ENCODE data around the gene GPR151.
"Not testable (repeated sequence)": the region's sequence is repeated elsewhere in the genome, so short reads cannot be mapped to it uniquely, and the experiment has no call there.

The GPR151 gene

DNA sequence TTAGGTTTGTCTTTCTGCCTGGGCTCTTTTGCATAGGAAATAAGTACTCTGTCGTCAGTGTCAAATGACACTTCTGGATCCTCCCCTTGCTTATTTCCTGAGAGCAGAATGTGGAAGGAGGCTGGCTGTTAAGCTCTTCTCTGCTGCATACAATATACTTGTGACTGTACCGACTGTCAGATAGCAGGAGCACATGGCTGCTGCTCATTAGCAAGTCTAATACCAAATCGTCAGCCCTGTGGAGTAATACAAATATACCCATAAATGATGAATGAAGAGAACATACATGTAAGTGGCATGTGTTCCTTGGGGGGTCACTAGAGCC is at the start of gene GPR151:
TSS of gene GPR151 (minus strand) at position 40 of the 325 bp plus-strand sequence. CDS start 77 bp downstream, outside the sequence.
- Mint-ChIP-seq H3K36me3 (peaks cover 12% of the 10 kb centered on the region), H3K27ac (peak within 1 kb of the TSS; percentile 53)
- CTCF ChIA-PET = interaction anchor here (0.9 to 2.2 kb wide), 3 partner anchors 17 to 450 kb away, joined by 3 to 8 read pairs (median 5); no protein-coding TSS in a partner anchor

DNA sequence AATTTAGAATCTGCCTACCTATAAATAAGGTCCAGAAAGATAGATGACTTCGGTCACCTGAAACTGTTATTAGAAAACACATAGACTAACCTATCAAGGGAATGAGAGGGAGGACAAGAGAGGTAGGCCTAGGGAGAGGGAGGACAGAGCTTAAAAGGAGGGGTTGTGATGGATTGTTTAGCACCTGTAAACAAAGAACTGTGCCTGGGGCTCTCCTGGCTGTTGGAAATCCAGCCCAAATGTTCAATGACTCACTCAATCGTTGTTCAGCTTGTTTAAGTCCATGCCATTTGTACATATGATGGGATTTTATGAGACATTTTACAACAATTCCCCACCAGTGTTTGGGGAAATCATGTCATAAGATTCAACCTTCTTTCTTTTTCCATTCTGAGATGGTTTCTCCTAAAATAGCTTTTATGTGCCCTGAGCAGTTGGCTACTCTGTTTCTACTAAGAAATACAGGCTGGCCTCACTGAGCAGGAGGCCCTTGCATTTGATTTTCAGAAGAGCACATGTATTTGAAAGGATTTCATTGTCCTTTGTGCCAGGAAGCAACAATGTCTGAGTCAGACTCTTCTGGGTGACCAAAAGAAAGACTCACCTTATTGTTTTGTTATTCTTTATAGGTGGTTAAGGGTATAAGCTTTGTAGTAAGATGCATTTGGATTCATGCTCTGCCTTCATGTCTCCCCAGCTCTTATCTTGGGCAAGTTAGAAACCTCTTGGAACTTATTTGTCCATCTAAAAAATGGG is 48.2 kb upstream of the GPR151 start:
- Mint-ChIP-seq H3K4me3 (no peak overlapping the region), H3K27me3 (peaks cover 5% of the 10 kb centered on the region), H3K9me3 (no peaks in the 10 kb centered on the region), H3K36me3 (no peaks in the 10 kb centered on the region), H3K4me1 (no peaks in the 10 kb centered on the region), H3K27ac (no peak overlapping the region)
- CTCF ChIA-PET = interaction anchor here (1.4 to 1.5 kb wide), 2 partner anchors 402 to 625 kb away, joined by 4 to 5 read pairs; no protein-coding TSS in a partner anchor
- DNase-seq = no peak

More for the DNA sequence above, at the start of gene GPR151:
- Mint-ChIP-seq H3K9me3 (no peaks in the 10 kb centered on the region), H3K27me3 (peaks cover 4% of the 10 kb centered on the region), H3K4me3 (no peak within 1 kb of the TSS), H3K4me1 (no peaks in the 10 kb centered on the region)
- no peak for DNase-seq

- Mint-ChIP-seq H3K9me3 (no peaks in the 10 kb centered on the region), H3K36me3 (no peaks in the 10 kb centered on the region), H3K27me3 (peaks cover 5% of the 10 kb centered on the region), H3K4me1 (no peaks in the 10 kb centered on the region), H3K4me3 (no peak overlapping the region), H3K27ac (no peak overlapping the region)
- CTCF ChIA-PET = interaction anchor here (1.2 to 1.8 kb wide), 4 partner anchors 19 to 626 kb away, joined by 3 to 6 read pairs (median 4); no protein-coding TSS in a partner anchor
- no peak for DNase-seq
These were observed 46.5 kb upstream of the GPR151 start for GRCh38 chr5:146562461-146562860.

- Mint-ChIP-seq H3K36me3 (no peaks in the 10 kb centered on the region), H3K9me3 (no peaks in the 10 kb centered on the region), H3K4me1 (no peaks in the 10 kb centered on the region), H3K4me3 (no peak overlapping the region), H3K27ac (no peak overlapping the region), H3K27me3 (peaks cover 9% of the 10 kb centered on the region)
- DNase-seq = no peak
- CTCF ChIA-PET = interaction anchor here (1.2 to 1.8 kb wide), 2 partner anchors 30 to 627 kb away, joined by 3 to 6 read pairs; no protein-coding TSS in a partner anchor
These were observed 45.7 kb upstream of the GPR151 start for GRCh38 chr5:146561711-146562110.

DNA sequence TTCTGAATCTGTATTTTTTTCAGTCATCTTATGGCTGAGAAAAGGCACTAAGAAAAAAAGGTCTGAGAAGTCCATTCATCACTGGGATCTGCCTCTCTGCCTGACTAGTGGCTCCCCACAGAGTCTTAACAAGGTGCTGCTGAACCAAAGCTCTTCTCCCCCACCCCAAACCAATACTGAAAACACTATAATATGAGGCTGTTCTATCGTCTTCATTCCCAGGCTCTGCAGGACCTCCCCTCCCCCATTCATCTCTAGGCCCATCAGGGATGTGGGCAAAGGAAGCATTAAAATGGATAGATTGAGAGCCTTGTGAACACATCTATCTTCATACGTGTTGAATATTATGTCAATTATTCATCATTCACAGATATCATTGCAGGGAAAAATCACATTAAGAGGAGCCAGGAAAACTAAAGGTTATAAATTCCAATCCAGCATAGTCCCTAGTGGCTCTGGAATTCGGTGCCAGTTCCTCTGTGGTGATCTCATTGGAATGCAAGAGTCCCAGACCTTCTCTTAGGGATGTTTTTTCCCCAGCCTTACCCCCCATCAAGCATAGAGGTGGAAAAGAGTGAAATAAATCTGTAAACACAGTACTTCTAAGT is 44.3 kb upstream of the GPR151 start:
- no peaks in the 10 kb centered on the region for H3K36me3 Mint-ChIP-seq
- no peak overlapping the region for H3K27ac Mint-ChIP-seq
- H3K9me3 Mint-ChIP-seq = no peaks in the 10 kb centered on the region
- peaks cover 7% of the 10 kb centered on the region for H3K27me3 Mint-ChIP-seq
- H3K4me1 Mint-ChIP-seq = no peaks in the 10 kb centered on the region
- H3K4me3 Mint-ChIP-seq = no peak overlapping the region
- no peak for DNase-seq
- CTCF ChIA-PET = no interaction called here

- H3K9me3 Mint-ChIP-seq, DNase-seq, H3K36me3 Mint-ChIP-seq, H3K27ac Mint-ChIP-seq, CTCF ChIA-PET, H3K4me3 Mint-ChIP-seq, H3K27me3 Mint-ChIP-seq, H3K4me1 Mint-ChIP-seq: not testable (repeated sequence)
These were observed 40.9 kb upstream of the GPR151 start for GRCh38 chr5:146556884-146557283.

DNA sequence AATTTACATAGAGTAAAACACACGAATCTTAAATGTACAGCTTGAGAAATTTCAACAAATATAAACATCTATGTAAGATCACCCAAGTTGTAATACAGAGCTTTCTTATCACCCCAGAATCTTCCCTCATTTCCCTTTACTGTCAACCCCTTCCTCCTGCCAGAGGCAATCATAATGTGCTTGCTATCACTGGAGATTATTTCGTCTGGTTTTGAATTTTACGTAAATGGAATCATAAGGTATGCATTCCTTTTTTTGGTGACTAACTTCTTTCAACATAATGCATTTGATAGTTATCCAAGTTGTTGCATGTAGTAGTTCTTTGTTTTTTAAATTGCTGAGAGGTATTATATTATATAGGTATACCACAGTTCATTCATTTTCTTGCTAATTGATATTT is 37.5 kb upstream of the GPR151 start:
- no peak overlapping the region for H3K27ac Mint-ChIP-seq
- H3K36me3 Mint-ChIP-seq = no peaks in the 10 kb centered on the region
- no peak overlapping the region for H3K4me3 Mint-ChIP-seq
- DNase-seq = no peak
- H3K4me1 Mint-ChIP-seq = no peaks in the 10 kb centered on the region
- no peaks in the 10 kb centered on the region for H3K9me3 Mint-ChIP-seq
- peaks cover 19% of the 10 kb centered on the region for H3K27me3 Mint-ChIP-seq
- CTCF ChIA-PET = interaction anchor here (1.1 kb wide), 1 partner anchor 11 kb away, joined by 3 read pairs; no protein-coding TSS in a partner anchor

GRCh38 chr5:146549615-146550014 is 33.6 kb upstream of the GPR151 start:
- CTCF ChIA-PET = interaction anchor here (1.4 kb wide), 1 partner anchor 16 kb away, joined by 4 read pairs; no protein-coding TSS in a partner anchor
- H3K4me1 Mint-ChIP-seq = no peaks in the 10 kb centered on the region

DNA sequence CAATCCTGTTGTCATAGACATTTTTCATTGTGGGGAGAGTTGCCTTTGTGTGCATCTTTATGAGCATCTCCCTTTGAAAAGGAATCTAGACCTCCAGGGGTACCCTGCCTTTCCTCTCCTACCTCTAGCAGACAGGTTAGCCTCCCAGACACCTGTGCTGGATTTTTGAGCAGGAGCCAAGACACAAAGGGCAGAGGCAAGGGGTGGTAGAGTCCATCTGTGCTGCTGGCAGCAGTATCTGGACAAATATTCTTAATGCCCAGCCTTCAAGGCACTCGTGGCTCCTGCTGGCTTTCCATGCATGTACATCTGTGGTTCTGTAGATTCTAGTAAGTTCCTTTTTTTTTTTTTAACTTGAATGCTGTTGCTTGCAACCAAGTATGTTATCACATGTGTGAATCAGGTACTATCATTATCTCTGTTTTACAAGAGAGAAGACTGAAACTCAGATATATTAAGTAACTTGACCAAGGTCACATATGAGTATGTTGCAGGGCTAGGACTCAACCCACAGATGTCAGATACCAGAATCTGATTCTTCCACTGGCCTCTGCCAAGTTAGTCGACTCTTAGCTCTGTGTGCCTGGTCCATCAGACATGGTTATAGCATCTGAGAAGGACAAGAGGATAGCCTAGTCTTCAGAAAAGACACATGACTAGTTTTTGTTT is 32.9 kb upstream of the GPR151 start:
- Mint-ChIP-seq H3K4me1 (no peaks in the 10 kb centered on the region), H3K36me3 (no peaks in the 10 kb centered on the region), H3K27me3 (peaks cover 16% of the 10 kb centered on the region), H3K27ac (no peak overlapping the region), H3K9me3 (no peaks in the 10 kb centered on the region), H3K4me3 (no peak overlapping the region)
- DNase-seq = no peak
- CTCF ChIA-PET = interaction anchor here (0.9 to 1.9 kb wide), 5 partner anchors 13 to 640 kb away, joined by 3 to 6 read pairs (median 3); no protein-coding TSS in a partner anchor

More at GRCh38 chr5:146549615-146550014, 33.6 kb upstream of the GPR151 start:
- Mint-ChIP-seq H3K27ac (no peak overlapping the region), H3K27me3 (peaks cover 16% of the 10 kb centered on the region), H3K4me3 (no peak overlapping the region), H3K9me3 (no peaks in the 10 kb centered on the region), H3K36me3 (no peaks in the 10 kb centered on the region)
- DNase-seq = no peak

GRCh38 chr5:146544232-146544631 is 28.2 kb upstream of the GPR151 start:
- CTCF ChIA-PET = interaction anchor here (4.7 to 4.8 kb wide), 2 partner anchors 12 to 421 kb away, joined by 28 to 57 read pairs; no protein-coding TSS in a partner anchor
- H3K27ac Mint-ChIP-seq = no peak overlapping the region
- peaks cover 11% of the 10 kb centered on the region for H3K27me3 Mint-ChIP-seq
- DNase-seq = no peak
- no peaks in the 10 kb centered on the region for H3K4me1 Mint-ChIP-seq
- H3K9me3 Mint-ChIP-seq = no peaks in the 10 kb centered on the region
- H3K4me3 Mint-ChIP-seq = no peak overlapping the region
- H3K36me3 Mint-ChIP-seq = no peaks in the 10 kb centered on the region

GRCh38 chr5:146541958-146542849 is 26.2 kb upstream of the GPR151 start:
- no peaks in the 10 kb centered on the region for H3K4me1 Mint-ChIP-seq
- peak; percentile 75 for DNase-seq
- H3K9me3 Mint-ChIP-seq = no peaks in the 10 kb centered on the region
- no peak overlapping the region for H3K4me3 Mint-ChIP-seq
- CTCF ChIA-PET = interaction anchor here (0.8 to 5.5 kb wide), 11 partner anchors 9 to 656 kb away, joined by 3 to 57 read pairs (median 4); partner anchors contain the start of gene GPR151
- no peak overlapping the region for H3K27ac Mint-ChIP-seq
- H3K36me3 Mint-ChIP-seq = no peaks in the 10 kb centered on the region
- peaks cover 7% of the 10 kb centered on the region for H3K27me3 Mint-ChIP-seq

- Mint-ChIP-seq H3K27ac (no peak overlapping the region), H3K4me3 (no peak overlapping the region), H3K36me3 (no peaks in the 10 kb centered on the region), H3K9me3 (no peaks in the 10 kb centered on the region), H3K4me1 (no peaks in the 10 kb centered on the region), H3K27me3 (peaks cover 3% of the 10 kb centered on the region)
- no peak for DNase-seq
- CTCF ChIA-PET = interaction anchor here (0.6 to 5.5 kb wide), 5 partner anchors 8 to 649 kb away, joined by 3 to 57 read pairs (median 28); no protein-coding TSS in a partner anchor
These were observed 24.4 kb upstream of the GPR151 start for GRCh38 chr5:146540414-146540813.

DNA sequence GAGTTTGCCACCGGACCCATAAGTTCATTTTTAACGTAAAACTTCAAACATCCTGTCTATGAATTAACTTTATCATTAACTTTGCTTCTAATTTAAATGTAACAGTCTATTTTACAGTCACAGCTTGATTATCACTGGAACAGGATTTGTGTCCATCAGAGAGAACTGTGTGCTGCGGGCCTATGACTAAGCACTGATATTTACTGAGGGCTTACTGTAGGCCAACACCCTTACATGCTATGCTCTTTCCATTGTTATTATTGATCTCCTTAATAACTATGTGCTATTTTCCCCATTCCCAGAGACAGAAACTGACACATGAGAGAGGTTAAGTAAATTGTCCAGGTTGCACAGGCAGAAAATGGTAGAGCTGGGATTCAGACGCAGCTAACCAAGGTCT is 24.0 kb upstream of the GPR151 start:
- Mint-ChIP-seq H3K4me3 (no peak overlapping the region), H3K27ac (no peak overlapping the region), H3K4me1 (no peaks in the 10 kb centered on the region), H3K36me3 (no peaks in the 10 kb centered on the region), H3K27me3 (peaks cover 3% of the 10 kb centered on the region), H3K9me3 (no peaks in the 10 kb centered on the region)
- DNase-seq = no peak
- CTCF ChIA-PET = interaction anchor here (0.6 to 5.5 kb wide), 5 partner anchors 8 to 649 kb away, joined by 3 to 57 read pairs (median 28); no protein-coding TSS in a partner anchor

Measured in activated naive CD4-positive, alpha-beta T cell treated with anti-CD3 and anti-CD28 coated beads, Interleukin-2, amount 10 ng/mL, durations not matched to agents 7 days and 5 days (primary cell).